H1 (cell line): Measurements from ENCODE around the gene PNMA3. TPM values are rescaled to one million over a fixed set of nuclear protein-coding genes. Genes with fewer than 3 reads are reported as not detected.

ENCODE experiments used
- BRCA1 ChIP-seq: IDR thresholded peaks from 2 replicates; pipeline ENCODE4 v1.6.1; 2012; ENCODE audit warnings: low read depth, low read length, improper control_type of control experiment
- GTF2F1 ChIP-seq: IDR thresholded peaks from 2 replicates; pipeline ENCODE4 v1.6.1; 2012; ENCODE audit warnings: low read depth, low read length, improper control_type of control experiment, borderline replicate concordance
- JUN ChIP-seq: IDR thresholded peaks from 2 replicates; pipeline ENCODE4 v1.6.1; 2011; ENCODE audit warnings: low read depth, mild to moderate bottlenecking, improper control_type of control experiment, low read length
- RBBP5 ChIP-seq: IDR thresholded peaks from 2 replicates; pipeline ENCODE4 v1.7.1; 2012; ENCODE audit warnings: low read depth, mild to moderate bottlenecking, inconsistent platforms, low read length, moderate library complexity, borderline replicate concordance
- RFX5 ChIP-seq: IDR thresholded peaks from 2 replicates; pipeline ENCODE4 v1.6.1; 2011; ENCODE audit warnings: low read depth, low read length, improper control_type of control experiment, borderline replicate concordance
- SRF ChIP-seq: IDR thresholded peaks from 2 replicates; pipeline ENCODE4 v1.6.1; 2011; ENCODE audit warnings: mild to moderate bottlenecking, low read depth, low read length, moderate library complexity
- SUZ12 ChIP-seq: fragments of 200-600 bp; sonication (generic); IDR thresholded peaks from 2 replicates; pipeline ENCODE4 v1.6.1; 2012; ENCODE audit warnings: mild to moderate bottlenecking, inconsistent platforms, low read length, moderate library complexity, mixed read lengths
- TBP ChIP-seq: IDR thresholded peaks from 2 replicates; pipeline ENCODE4 v1.6.1; 2011; ENCODE audit warnings: low read depth, low read length, improper control_type of control experiment
- polyA plus RNA-seq, 7 experiments: library from polyadenylated mRNA; depleted of rRNA in 3 of 7; stranded (reverse) in 5 of 7; unstranded in 2 of 7; fragments of >200 nt in 5 of 7; fragments of 200-250 nt in 2 of 7; gene quantifications; 1 replicate in 5 of 7; 2 replicates in 1 of 7; 4 replicates in 1 of 7; pipeline versions ENCODE4 v1.2.1 to v1.2.3, GENCODE V29; 2011 to 2013; ENCODE audit warnings: missing spikeins in 2 of 7, mixed read lengths in 2 of 7
- total RNA-seq: library from RNA; stranded (reverse); fragmentation: NEBNext Ultra II Directional; extraction: Animal tissue kit (Norgen Biotek cat#: 25700); gene quantifications from 2 replicates; pipeline ENCODE4 v1.2.1, GENCODE V29; 2021
- TF ChIP-seq, protein P1 (sequence below): IDR thresholded peaks from 2 replicates; pipeline ENCODE4 v1.6.1; 2011; ENCODE audit warnings: low read length, improper control_type of control experiment

PNMA3 gene
- total and polyA plus RNA-seq, 2 of the 8 experiments (the other 6 are each of a cell fraction or from before 2014, with no cell fraction given), result 3.3 to 6.9 TPM

DNA sequence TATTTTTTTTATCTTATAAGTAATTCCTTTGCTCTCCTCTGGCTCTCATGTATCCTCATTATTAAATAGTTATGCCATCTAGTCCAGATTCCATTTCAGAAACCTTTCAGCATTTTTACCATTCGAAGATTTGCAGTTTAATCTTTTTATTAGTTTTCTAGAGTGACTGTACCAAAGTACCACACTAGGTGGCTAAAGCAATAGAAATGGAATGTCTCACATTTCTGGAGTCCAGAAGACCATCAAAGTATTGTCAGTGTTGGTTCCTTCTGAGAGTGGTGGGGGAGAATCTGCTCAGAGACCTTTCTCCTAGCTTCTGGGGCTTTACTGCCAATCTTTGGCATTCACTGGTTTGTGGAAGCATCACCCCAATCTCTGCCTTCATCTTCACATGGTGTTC is 3.7 kb upstream of the PNMA3 start (continued):
- TF ChIP-seq, protein P1, sequence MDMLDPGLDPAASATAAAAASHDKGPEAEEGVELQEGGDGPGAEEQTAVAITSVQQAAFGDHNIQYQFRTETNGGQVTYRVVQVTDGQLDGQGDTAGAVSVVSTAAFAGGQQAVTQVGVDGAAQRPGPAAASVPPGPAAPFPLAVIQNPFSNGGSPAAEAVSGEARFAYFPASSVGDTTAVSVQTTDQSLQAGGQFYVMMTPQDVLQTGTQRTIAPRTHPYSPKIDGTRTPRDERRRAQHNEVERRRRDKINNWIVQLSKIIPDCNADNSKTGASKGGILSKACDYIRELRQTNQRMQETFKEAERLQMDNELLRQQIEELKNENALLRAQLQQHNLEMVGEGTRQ, result no peak
- TF ChIP-seq SRF (no peak), RBBP5 (no peak), JUN (no peak), TBP (no peak), GTF2F1 (no peak), RFX5 (no peak), SUZ12 (no peak), BRCA1 (no peak)
